ENCODE measurements around the gene DNAH1. TPM values are rescaled to one million over a fixed set of nuclear protein-coding genes. Genes with fewer than 3 reads are reported as not detected.
"Not testable (repeated sequence)": the region's sequence is repeated elsewhere in the genome, so short reads cannot be mapped to it uniquely, and the experiment has no call there.

DNAH1 gene
- total RNA-seq, 1 donor from 2014 or later, result 2.6 TPM

DNA sequence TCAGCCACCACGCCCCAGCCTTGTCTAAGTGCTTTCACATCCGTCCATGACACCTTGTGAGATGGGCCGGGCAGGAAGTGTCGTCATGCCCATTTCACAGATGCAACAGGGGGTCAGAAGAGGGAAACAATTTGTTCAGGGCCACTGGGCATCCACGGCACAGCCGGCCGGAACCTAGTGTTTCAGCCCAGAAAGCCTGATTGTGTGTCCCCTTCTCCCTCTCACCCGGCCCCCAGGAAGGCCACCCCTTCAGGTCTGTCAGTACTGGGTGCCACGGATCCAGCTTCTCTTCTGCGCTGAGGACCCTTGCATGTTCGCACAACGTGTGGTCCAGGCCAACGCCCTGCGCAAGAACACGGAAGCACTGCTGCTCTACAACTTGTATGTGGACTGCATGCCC lies 15.8 kb downstream of the DNAH1 start:
- no peak for DNase-seq (ENCODE audit: low read depth in 2 of 2)

DNA sequence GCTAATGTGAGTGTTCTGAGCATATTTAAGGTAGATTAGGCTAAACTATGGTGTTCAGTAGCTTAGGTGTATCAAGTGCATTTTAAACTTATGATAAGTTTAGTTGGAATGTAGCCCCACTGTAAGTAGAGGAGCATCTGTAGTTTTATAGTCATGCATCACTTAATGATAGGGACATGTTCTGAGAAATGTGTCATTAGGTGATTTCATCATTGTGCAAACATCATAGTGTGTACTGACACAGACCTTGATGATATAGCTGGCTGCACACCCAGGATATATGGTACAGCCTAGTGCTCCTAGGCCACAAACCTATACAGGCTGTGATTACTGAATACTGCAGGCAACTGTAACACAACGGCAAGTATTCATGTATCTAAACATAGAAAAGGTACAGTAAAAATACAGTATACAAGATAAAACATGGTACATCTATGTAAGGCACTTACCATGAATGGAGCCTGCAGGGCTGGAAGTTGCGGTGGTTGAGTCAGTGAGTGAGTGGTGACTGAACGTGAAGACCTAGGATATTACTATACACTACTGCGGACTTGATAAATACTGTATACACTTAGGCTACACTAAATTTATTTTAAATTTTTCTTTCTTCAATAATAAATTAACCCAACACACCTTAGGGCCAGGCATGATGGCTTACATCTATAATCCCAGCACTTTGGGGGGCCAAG lies 17.9 kb downstream of the DNAH1 start:
- no peak for DNase-seq (ENCODE audit: low read depth in 2 of 2)

DNA sequence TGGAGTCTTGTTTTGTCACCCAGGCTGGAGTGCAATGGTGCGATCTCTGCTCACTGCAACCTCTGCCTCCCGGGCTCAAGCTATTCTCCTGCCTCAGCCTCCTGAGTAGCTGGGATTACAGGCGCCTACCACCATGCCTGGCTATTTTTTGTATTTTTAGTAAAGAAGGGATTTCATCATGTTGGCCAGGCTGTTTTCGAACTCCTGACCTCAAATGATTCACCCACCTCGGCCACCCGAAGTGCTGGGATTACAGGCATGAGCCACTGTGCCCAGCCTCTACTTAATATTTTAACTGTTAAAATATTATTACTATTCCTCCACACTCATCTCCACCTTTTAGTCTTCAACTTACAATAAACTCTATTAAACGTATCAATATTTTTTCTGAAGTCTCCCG lies 22.0 kb downstream of the DNAH1 start:
- DNase-seq (ENCODE audit: low read depth in 2 of 2), result not testable (repeated sequence)

DNA sequence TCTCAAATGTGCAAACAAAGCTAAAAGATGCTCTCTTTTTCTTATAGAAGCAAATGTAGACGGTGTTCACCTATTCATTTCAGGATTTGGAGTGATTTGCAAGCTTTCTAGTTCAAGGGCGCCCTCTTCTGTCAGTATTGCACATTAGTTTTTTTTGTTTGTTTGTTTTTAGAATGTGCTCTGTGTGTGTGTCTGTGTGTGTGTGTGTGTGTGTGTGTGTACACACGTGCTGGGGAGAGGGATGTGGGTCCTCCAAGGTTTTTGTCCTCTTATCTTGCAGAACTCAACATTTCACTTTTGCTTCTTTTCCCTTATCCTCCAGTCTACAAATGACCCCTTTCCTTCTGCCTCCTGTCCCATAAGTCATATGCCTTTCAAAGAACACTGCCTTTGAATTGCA lies 23.5 kb downstream of the DNAH1 start:
- DNase-seq (ENCODE audit: low read depth in 2 of 2), result peak; percentile 86 to 89

DNA sequence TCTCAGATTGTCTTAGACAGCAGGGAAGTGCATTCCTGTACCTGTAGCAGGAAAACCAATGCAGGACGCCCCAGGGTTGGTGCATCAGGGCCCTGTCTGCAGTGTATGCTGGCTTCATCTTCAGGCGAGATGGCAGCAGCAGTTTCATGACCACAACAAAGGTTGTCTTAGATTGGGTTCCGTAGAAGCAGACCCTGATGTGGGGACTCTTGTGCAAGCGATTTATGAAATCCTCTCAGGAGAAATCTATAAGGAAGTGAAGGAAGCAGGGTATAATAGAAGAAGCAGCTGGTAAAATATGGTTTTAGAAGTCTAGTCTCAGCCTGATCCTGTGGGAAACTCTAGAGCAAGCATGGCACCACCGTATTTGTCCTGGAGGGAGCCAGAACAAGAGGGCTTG lies 25.0 kb downstream of the DNAH1 start:
- DNase-seq (ENCODE audit: low read depth in 2 of 2), result no peak

DNA sequence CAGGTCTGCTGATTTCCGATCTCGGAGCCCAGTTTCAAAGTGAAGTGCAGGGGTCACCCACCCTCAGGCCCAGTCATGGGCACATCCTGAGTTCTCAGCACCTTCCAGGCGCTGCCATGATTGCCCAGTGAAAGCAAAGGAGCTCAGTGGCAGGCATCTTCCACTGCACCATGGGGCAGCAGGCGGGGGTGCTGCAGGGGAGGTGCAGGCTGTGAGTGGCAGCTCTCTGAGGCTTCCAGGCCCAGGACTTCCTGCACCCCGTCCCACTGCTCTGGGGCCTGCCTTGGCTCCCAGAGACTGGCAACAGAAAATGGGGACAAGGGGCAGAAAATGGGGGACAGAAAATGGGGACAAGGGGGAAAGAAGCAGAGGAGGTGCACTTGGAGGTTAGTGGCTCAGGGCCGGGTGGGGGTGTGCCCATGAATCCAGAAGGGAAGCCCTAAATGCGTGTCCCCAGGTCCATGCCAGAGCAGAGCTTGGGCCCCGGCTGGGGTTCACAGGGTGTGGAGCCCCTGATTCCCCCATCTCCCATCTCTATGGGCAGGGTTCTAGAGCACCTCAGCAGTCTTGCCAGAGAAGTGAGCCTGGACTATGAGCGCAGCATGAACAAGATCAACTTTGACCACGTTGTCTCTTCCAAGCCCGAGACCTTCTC lies 28.0 kb downstream of the DNAH1 start:
- no peak for DNase-seq (ENCODE audit: low read depth in 2 of 2)

DNA sequence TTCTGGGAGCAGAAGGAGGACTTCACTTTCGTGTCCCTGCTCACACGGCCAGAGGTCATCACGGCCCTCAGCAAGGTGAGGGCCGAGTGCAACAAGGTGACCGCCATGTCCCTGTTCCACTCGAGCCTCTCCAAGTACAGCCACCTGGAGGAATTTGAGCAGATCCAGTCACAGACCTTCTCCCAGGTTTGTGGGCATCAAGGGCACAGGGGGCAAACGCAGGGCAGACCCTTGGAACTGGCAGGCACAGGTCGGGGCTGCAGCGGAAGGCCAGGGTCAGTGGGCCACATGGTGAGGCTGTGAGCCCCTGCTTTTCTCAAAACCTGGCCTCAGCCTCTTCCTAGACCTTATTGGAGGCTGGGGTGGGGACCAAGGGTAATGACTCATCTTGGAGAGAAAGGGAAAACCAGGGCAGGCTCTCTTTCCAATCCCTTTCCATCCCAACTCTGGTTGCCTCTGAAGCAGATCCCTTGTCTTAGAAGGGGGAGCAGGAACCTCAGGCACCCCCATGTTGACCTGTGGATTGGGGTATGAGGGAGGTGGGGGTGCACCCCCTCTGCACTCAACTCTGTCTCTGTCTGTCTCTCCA lies 29.5 kb downstream of the DNAH1 start:
- no peak for DNase-seq (ENCODE audit: low read depth in 2 of 2)

DNA sequence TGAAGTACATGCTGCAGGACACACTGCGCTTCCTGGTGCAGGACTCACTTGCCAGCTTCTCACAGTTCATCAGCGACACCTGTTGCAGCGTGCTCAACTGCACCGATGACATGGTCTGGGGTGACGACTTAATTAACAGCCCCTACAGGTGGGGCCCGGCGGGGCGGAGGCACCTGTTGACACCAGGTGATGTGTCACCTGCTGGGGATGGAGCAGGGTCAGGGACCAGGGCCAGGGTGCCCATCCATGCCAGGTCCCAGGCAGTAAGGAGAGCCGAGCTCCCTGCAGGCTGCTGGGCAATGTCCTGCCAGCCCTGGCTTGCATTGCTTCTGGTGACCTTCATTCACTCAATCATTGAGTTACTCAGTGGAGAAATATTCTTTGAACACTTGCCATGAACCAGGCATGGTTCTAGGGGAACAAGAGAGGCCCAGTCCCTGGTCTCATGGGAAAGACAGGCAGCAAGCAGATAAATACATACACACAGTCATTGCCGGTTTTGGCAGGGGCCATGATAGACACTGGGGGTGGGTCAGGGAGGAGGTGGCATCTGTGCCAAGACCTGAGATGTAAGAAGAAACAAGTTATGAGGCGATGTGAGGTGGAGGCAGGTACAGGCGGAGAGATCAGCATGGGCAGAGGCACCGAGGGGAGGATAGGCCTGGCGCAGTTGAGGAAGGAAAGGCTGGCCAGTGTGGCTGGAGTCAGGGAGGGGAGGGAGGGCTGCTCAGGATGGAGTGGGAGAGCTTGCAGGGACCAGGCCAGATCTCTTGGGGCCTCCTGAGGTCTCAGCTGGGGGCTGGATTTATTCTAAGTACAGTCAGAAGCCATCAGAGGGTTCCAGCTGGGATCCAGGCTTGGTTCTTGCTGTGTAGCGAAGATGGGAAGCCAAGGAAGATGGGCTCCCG lies 30.8 kb downstream of the DNAH1 start:
- no peak for DNase-seq (ENCODE audit: low read depth in 2 of 2)

DNA sequence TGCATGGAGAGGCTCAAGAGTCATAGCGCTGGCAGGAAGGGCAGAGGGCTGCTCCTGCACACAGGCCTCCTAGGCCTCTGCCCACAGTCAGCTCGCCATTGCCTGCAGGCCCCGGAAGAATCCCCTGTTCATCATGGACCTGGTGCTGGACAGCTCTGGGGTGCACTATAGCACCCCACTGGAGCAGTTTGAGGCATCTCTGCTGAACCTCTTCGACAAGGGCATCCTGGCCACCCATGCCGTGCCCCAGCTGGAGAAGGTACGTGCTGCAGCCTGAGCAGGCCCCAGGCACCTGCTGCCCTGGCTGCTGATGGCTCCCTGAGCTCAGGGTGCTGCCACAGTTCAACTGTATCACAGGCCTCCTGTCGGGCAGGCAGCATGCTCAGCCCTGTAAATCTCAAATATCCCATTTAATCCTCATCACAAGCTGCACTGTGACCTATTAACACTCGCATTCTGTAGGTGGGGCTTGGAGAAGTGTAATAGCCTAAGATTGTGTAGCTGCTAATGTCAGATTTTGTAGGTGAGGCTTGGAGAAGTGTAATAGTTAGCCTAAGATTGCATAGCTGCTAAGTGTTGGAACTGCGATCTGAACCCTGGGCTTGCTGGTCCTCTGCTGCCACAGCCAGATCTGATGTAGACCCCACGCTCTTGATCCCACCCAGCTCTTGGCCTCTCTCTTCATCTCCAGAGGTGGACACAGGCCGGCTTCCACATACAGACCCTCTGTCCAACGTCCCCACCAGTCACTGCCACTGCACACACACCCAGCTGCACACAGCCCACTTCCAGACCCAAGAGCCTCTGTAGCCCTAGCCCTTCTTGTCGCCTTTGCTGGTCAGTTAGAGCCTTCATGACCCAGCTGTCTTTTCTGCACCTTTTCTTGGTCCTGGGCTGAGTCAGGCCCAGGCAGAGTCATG lies 31.9 kb downstream of the DNAH1 start:
- no peak for DNase-seq (ENCODE audit: low read depth in 2 of 2)

DNA sequence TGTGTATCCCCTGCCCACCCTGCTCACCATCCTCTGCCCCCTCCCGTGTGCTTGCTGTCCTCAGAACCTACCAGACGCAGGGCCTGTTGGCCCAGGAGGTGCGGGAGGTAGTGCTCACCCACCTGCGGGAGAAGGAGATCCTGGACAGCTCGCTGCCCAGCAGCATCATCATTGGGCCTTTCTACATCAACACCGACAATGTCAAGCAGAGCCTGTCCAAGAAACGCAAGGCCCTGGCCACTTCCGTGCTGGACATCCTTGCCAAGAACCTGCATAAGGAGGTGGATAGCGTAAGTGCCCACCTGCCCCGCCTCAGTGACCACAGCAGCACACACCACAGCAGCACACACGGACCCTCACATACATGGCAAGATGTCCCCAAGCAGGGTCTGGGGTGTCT lies 33.0 kb downstream of the DNAH1 start:
- DNase-seq (ENCODE audit: low read depth in 2 of 2), result no peak

DNA sequence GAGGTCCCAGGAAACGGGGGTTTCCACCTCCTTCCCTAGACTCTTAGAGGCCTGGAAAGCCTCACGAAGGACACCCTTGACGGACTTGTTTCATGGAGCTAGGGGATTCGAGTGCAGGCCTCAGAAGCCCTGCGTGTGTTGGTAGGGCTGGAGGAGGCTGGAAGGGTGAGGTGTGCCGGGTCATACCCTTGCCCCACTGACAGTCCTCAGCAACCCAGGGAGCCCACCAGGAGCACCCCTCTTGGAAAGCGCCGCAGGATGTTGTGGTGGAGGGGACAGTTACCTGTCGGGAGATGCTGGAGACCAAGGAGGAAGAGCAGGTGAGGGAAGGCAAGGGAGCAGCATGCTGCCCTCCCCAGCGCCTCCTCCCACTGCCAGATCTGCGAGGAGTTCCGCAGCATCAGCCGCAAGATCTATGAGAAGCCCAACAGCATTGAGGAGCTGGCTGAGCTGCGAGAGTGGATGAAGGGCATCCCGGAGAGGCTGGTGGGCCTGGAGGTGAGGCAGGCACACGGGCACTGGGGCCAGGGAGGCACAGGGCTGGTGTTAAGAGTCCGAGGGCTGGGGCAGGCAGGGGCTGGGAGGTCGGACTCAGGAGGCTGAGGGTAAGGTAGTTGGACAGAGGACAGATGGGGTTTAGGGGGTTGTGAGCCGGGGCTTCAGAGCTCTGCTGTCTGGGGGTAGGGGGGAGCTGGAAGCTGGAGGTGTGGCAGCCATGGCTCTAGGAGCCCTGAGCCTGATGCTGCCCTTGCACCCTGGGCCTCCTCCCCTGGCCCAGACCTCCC lies 33.7 kb downstream of the DNAH1 start:
- DNase-seq (ENCODE audit: low read depth in 2 of 2), result no peak

DNA sequence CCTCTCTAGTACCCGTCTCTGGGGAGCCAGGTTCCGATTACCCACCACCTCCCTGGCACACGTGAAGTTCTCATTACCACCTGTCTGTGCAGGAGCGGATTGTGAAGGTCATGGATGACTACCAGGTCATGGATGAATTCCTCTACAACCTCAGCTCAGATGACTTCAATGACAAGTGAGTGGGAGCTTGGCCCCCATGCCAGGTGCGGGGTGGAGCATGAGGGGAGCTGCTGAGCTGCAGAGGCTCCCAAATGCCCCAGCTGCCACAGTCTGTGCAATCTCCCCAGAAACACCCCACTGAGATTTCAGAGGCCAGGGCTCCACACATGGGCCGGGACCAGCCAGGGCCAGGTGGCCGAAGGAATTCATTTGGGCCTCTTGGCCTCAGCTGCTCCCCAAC lies 34.3 kb downstream of the DNAH1 start:
- DNase-seq (ENCODE audit: low read depth in 2 of 2), result no peak

DNA sequence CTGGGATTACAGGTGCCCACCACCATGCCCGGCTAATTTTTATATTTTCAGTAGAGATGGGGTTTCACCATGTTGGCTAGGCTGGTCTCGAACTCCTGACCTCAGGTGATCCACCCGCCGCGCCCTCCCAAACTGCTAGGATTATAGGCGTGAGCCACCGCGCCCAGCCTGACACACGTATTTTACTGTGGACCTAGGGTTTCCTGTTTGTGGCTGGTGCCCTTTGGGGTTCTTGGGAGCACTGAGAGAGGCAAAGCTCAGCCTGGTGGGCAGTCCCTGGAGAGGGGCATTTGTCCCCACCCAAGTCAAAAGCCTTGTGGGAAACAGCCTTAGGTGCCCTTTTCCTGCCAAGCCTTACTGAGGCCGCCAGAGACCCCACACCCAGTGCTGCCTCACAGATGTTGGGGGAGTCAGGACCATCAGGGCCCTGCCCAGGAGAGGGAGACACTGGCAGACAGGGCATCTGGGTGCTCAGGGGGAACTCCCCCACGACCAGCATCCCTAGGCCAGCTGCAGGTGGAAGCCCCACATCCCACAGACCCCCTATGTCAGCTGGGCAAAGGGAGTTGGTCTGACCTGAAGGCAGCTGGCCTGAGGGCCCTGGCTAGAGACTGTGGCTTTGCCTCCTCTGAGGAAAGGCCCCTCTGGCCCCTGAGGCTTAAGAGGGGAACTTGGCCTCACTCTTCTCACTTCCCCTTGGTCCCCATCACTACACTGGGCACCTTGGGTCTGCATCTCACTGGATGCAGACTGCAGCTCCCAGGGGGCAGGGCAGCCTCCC lies 35.1 kb downstream of the DNAH1 start:
- DNase-seq (ENCODE audit: low read depth in 2 of 2), result no peak

DNA sequence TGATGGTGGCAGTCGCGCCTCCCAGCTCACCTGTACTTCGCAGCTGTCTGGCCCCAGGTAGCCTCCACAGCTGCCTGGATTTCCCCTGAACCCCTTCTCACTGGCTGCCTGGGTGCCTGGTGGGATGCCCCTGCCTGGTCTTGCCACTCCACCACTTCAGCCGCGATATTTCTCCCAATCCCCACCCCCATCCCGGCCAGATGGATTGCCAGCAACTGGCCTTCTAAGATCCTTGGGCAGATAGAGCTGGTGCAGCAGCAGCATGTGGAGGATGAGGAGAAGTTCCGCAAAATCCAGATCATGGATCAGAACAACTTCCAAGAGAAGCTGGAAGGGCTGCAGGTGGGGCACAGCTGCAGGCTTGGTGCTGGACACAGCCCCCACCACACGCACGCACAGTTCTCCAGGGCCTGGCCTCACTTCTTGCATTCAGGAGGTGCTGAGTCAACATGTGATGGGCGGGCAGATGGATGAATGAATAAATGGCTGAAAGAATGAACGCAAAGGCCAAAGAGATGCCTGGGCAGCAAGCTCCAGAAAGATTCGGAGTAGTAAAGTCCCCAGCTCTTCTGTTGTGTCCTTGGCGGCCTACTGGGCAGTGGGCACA lies 35.7 kb downstream of the DNAH1 start:
- DNase-seq (ENCODE audit: low read depth in 2 of 2), result no peak

DNA sequence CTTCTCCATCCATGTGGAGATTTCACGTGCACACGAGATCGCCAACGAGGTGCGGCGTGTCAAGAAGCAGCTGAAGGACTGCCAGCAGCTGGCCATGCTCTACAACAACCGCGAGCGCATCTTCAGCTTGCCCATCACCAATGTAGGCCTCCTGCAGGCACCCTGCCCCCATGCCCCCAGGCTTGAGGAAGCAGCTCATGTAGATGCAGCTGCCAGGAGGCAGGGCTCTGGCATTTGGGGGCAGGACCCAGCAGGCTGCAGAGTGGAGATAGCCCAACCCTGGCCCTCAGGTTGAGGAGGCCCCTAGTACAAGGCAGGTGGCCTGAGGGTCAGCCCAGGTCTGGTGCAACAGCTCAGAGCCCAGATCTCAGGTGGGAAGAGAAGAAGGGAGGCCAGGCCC lies 36.4 kb downstream of the DNAH1 start:
- DNase-seq (ENCODE audit: low read depth in 2 of 2), result no peak

DNA sequence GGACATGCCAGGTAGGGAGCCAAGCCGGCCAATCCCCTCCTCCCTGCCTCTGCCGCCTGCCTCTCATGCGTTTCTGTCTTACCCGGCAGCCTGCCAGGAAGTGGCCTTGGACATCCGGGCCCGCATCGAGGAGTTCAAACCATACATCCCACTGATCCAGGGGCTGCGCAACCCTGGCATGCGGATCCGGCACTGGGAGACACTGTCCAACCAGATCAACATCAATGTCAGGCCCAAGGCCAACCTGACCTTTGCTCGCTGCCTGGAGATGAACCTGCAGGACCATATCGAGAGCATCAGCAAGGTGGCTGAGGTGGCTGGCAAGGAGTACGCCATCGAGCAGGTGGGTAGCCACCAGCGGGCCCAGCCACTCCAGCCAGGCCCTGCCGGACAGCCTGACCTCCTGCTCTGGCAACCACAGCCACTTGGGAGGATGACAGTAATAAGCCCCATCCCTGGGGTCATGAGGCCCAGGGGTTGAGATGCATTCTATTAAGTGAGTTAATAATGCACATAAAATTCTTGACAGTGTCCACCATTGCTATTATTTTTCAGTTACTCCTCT lies 37.3 kb downstream of the DNAH1 start:
- DNase-seq (ENCODE audit: low read depth in 2 of 2), result no peak

DNA sequence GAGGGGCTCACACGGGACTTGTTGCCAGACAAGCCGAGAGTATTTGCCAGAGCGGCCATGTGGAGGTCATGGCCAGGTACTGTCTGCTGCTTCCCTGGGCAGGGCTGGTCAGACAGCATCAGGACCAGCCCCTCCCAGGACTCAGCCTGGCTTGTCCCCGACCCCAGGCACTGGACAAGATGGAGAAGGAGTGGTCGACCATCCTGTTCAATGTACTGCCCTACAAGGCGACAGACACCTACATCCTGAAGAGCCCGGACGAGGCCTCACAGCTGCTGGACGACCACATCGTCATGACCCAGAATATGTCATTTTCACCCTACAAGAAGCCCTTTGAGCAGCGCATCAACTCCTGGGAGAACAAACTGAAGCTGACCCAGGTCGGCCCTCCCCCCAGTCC lies 38.6 kb downstream of the DNAH1 start:
- DNase-seq (ENCODE audit: low read depth in 2 of 2), result no peak

DNA sequence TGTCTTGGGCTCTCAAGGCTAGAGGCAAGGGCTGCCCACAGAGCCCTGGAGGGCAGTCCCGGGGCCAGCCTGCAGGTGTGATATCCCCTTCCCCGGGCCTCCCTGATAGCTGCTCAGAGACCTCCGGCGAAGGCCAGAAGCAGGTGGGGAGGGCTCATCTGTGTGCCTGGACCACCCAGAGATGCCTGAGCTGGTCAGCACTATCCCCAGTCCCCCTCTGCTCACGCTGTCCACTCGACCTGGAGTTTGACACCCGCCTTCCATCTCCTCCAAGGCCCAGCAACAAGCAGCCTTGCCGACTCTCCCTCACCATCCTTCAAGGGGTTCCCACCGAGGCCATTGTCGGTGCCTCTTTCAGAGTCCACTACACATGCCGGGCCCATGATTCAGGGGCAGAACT lies 39.4 kb downstream of the DNAH1 start:
- DNase-seq (ENCODE audit: low read depth in 2 of 2), result no peak

DNA sequence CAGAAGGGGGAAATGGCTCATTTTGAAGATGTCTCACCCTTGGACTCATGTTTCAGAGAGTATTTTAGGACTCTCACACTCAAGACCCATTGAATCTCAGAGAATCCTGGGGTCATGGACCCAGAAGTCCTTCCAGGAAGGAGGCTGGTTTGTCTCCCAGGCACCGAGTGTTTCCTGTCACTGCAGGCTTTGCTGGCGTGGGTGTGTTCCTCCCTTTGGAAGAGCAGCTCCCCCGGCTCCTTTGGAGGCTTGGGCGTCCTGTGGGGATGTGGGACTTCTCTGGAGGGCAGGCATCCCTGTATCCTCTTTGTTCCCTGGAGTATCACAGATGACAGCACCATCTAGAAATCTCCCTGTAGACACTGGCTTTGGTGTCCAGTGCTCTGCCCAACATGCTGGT lies 40.0 kb downstream of the DNAH1 start:
- no peak for DNase-seq (ENCODE audit: low read depth in 2 of 2)
